ENCODE measurements around the gene MSS51. TPM values are rescaled to one million over a fixed set of nuclear protein-coding genes. Genes with fewer than 3 reads are reported as not detected.

The MSS51 gene
- total RNA-seq, 1 experiment from 2014 or later, result 1.7 TPM

- ATAC-seq (no peak), DNase-seq (ENCODE audit: low read depth, low spot score) (no peak)
- intact Hi-C loops (cut with micrococcal nuclease), result no loop called here
- Histone ChIP-seq H3K4me3 (replicated peaks in 1 of 2; ENCODE audit: low read depth in 1 of 2, low read length in 2 of 2) (no peak overlapping the region), H3K9me3 (ENCODE audit: control insufficient read depth in 1 of 2, insufficient read depth in 1 of 2, low read depth in 1 of 2, low read length in 2 of 2) (no peaks in the 10 kb centered on the region), H3K79me2 (ENCODE audit: insufficient read depth, low read length) (no peaks in the 10 kb centered on the region), H3K27me3 (ENCODE audit: insufficient read depth, low read length) (no peaks in the 10 kb centered on the region), H3K4me1 (ENCODE audit: control insufficient read depth in 1 of 2, insufficient read depth in 2 of 2, low read length in 2 of 2) (no peaks in the 10 kb centered on the region), H3K27ac (ENCODE audit: low read depth, low read length) (no peak overlapping the region), H3K9me2 (ENCODE audit: insufficient read depth) (no peaks in the 10 kb centered on the region), H3K9ac (ENCODE audit: low read length) (no peak overlapping the region), H3K4me2 (ENCODE audit: low read length) (no peak overlapping the region), H2AFZ (ENCODE audit: low read depth, low read length, poor library complexity, severe bottlenecking) (no peak overlapping the region), H4K20me1 (ENCODE audit: insufficient read depth) (no peaks in the 10 kb centered on the region), H3K36me3 (ENCODE audit: control insufficient read depth in 1 of 2, insufficient read depth in 2 of 2, low read length in 2 of 2) (peaks cover 12 to 28% of the 10 kb centered on the region in 2 experiments; a peak in 3 of 4 replicates)
- TF ChIP-seq ZBTB33 (IDR thresholded peaks at IDR 0.05; ENCODE audit: extremely low read depth, insufficient replicate concordance, low read length) (no peak), RAD21 (IDR thresholded peaks at IDR 0.05; ENCODE audit: low read depth) (no peak), CEBPB (IDR thresholded peaks at IDR 0.05; ENCODE audit: low read depth) (no peak), MAX (IDR thresholded peaks at IDR 0.05) (no peak), SRF (IDR thresholded peaks at IDR 0.05; ENCODE audit: low read depth) (no peak), SP1 (IDR thresholded peaks at IDR 0.05; ENCODE audit: low read depth) (no peak), ELF1 (IDR thresholded peaks at IDR 0.05; ENCODE audit: borderline replicate concordance, low read depth) (no peak), POLR2A (IDR thresholded peaks at IDR 0.05; ENCODE audit: borderline replicate concordance, extremely low read depth, insufficient read depth, insufficient read length) (no peak), FOSL1 (IDR thresholded peaks at IDR 0.05; ENCODE audit: low read depth) (no peak), EZH2 (IDR thresholded peaks at IDR 0.05) (no peak), ZNF274 (IDR thresholded peaks at IDR 0.05; ENCODE audit: low read depth, low read length) (no peak)
- POLR2A ChIA-PET, result no interaction called here
- BruUV-seq (replicated peaks), result no TSS peak
- RAD21 ChIA-PET (ENCODE audit: low non-redundant PET in 1 of 2, low total read pairs in 2 of 2, uncharacterized antibody in 2 of 2, unreplicated experiment in 2 of 2), result no interaction called here
- CTCF ChIA-PET, result no interaction called here
Measured at GRCh38 chr10:73467206-73467605, 33.8 kb upstream of the MSS51 start.
